Stimulated activated CD8-positive, alpha-beta memory T cell treated with anti-CD3 and anti-CD28 coated beads, Interleukin-15, amount 100 ng/mL, for 1 hour (primary cell): ENCODE measurements around the gene PIP5K1C.
A peak's percentile ranks its signal among the peaks of the same experiment; 100 is the strongest.
"Not testable (repeated sequence)": the region's sequence is repeated elsewhere in the genome, so short reads cannot be mapped to it uniquely, and the experiment has no call there.

ENCODE experiments used
- DNase-seq: peaks from one replicate; pipeline ENCODE4 v3.0.0-alpha.2; 2020; ENCODE audit warnings: low read depth

PIP5K1C gene

DNA sequence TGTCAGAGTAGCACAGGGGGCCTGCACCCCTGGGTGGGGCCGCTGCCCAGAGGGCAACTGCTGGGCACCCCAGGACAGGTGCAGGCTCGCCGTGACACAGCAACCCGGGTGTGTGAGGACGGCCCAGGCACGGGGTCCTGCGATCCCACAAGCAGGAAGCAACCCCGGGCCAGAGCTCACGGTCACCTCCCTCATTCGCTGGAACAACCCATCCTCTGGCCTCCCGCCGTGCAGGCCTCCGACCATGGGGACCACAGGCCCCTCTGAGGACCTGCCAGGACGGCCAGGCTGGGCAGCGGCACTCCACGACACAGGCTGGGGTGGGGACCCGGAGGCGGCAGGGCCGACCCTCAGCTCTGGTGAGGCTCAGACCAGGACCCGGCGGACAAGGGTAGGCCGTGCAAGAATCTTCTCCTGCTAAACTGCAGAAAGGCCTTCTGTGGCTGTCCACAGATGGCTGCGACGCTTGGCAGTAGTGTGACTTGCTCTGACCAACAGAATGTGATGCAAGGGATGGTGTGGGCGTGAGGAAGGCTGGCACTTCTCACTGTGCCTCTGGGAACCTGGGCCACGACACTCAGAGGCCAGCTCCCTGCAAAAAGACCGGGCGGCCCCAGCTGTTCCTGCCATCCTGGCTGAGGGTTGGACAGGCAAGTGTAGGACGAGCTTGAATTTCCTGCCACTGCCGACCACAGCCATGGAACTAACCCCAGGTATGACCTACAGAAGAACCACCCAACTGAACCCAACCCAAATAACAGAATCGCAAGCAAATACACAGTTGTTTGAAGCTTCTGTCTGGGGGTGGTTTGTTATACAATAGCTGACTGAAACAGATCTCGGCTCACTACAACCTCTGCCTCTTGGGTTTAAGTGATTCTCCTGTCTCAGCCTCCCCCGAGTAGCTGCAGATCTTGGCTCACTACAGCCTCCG, 26.5 kb downstream of the PIP5K1C start:
- DNase-seq, result no peak

DNA sequence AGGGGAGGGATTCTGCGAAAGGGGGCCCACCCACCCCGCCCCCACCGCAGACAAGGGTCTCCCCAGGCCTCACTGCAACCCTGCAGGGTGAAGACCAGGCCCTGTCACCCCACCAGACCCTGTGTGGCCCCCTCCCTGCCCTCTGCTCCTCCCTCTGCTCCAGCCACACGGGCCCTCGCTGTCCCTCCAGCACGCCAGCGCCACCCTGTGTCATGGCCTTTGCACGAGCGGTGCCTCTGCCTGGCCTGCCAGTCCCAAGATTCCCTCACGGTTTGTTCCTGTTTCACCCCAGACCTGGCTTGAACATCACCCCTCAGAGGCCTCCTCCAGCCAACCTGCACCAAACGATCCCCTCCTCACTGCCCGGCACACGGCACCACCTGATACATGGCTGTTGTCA, 27.3 kb downstream of the PIP5K1C start:
- no peak for DNase-seq

- no peak for DNase-seq
Measured at GRCh38 chr19:3672575-3672948, 27.7 kb downstream of the PIP5K1C start.

GRCh38 chr19:3671680-3672574, 28.3 kb downstream of the PIP5K1C start:
- no peak for DNase-seq

- DNase-seq, result peak; percentile 7
Measured at GRCh38 chr19:3670796-3671679, 29.2 kb downstream of the PIP5K1C start.

DNA sequence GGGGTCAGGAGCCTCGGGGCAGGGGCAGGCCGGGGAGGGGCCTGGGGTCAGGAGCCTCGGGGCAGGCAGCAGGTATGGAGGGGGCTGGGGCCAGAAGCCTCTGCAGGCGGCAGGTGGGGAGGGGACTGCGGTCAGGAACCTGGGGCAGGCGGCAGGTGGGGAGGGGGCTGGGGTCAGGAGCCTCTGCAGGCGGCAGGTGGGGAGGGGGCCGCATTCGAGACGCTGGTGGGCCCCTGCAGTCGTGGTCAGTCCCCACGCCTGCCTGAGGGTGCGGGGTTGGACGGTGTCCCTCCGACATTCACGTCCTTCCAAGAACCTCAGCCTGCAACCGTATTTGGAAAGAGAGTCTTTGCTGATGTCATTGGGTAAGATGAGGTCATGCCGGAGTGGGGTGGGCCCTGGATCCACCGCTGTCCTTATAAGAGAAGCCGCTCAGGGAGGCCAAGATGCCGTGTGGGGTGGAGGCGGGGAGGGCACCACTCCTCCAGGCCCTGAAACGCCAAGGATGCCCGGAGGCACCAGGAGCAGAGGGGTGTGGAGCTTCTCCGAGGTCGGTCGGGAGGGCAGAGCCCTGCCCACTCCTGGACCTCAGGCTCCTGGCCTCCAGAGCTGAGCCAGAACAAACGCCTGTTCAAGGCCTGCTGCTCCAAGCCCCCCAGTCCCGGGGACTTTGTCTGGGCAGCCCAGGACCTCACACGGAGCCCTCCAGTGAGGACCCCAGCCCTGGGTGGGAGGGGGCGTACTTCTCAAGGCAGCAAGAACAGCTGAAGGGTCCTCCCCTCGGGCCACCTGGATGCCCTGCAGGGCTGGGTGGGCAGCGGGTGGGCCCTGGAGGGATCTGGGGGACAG, 30.1 kb downstream of the PIP5K1C start:
- no peak for DNase-seq

DNA sequence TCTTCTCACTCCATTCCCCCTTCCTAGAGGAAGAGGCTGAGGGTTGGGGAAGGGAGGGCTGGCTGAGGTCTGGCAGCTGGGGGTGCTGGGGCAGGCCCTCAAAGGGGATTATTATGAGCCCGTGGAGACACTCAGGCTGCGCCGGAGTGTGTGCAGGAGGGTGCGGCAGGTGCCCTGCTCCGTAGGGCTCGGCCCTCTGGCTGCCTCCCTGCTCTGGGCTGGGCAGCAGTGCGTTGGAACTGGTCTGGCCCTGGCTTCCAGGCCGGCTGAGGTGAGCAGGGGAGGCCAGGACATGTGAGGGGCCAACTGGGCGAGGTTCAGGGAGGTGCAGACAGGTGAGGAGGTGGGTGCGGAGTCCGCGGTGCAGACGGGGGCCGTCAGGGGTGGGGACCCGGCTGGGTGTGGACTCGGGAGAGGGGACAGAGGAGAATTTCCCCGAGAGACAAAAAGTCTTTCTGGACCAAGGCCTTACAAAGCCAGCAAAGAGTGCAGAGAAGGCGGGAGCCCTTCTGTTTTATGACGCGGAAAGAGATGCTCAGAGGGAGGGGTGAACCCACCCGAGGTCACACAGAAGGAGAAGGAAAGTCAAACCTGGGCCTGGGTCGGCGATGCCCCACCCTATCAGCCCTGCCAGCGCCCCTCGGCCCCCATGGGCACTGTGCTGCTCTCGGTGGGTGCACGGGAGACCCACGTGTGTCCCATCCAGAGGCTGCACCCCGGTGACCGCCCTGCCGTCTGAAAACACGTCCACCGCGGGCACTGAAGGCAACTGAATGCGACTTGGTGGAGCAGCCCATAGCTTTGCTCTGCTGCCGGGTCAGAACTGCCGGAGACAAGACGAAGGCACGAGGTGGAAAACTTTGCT, 31.0 kb downstream of the PIP5K1C start:
- DNase-seq, result no peak

DNA sequence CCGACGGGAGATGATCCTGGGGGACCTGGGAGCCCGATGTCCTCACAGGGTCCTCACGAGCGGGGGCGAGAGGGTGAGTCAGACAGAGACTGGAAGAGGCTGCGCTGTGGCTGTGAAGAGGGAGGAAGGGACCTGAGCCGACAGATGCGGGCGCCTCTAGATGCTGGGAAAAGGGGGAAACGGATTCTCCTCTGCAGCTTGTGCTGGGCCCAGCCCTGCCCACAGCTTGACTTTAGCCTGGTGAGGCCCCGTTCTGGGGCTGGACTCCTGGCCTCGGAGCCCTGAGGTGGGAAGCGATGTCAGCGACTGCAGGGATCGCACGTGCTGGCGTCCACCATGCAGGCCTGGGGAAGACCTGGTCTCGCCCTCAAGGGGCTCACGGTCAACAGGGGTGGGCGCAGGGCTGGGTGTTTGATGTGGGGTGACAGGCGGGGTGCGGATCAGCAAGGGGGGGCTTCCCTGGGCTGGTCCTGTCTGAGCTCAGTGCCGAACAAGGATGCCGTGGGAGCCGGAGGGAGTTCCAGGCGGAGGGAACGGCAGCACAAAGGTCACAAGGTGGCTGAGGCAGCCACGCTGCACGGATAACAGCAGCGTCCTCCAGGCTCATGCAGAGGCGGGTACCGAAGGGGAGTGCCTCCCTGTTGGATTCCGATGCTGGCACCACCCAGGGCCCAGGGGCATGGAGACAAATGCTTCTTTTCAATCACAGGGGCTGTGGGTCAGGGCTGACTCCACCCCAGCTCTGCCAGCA, 31.8 kb downstream of the PIP5K1C start:
- no peak for DNase-seq

DNA sequence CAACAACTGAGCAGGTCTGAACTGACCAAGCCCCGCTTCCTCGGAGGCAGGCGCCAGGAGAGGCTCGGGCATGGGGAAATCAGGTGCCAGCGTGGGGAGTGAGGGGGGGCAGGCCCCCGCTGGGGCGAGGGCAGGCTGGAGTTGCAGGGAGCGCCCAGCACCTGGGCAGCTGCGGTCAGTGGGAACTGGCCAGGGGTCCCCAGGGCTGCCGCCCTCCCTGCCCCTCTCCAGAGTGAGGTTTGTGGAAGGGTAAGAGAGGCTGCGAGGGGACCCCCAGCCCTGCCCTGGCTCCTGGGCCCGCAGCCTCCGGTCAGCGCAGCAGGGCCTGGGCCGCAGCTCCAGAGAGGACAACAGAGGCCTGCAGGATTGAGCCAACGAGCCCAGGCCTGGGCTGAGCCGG, 32.5 kb downstream of the PIP5K1C start:
- no peak for DNase-seq

- no peak for DNase-seq
Measured at GRCh38 chr19:3667037-3667638, 33.1 kb downstream of the PIP5K1C start.

DNA sequence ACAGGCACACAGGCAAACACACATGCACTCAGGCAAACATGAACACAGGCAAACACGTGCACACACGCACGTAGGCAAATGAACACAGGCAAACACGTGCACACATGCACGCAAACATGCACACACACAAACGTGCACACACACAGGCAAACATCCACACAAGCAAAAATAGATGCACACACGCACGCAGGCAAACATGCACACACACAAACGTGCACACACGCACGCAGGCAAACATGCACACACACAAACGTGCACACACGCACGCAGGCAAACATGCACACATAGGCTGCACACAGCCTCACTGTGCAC, 33.8 kb downstream of the PIP5K1C start:
- not testable (repeated sequence) for DNase-seq

GRCh38 chr19:3665681-3666544, 34.4 kb downstream of the PIP5K1C start:
- peak; percentile 58 for DNase-seq

DNA sequence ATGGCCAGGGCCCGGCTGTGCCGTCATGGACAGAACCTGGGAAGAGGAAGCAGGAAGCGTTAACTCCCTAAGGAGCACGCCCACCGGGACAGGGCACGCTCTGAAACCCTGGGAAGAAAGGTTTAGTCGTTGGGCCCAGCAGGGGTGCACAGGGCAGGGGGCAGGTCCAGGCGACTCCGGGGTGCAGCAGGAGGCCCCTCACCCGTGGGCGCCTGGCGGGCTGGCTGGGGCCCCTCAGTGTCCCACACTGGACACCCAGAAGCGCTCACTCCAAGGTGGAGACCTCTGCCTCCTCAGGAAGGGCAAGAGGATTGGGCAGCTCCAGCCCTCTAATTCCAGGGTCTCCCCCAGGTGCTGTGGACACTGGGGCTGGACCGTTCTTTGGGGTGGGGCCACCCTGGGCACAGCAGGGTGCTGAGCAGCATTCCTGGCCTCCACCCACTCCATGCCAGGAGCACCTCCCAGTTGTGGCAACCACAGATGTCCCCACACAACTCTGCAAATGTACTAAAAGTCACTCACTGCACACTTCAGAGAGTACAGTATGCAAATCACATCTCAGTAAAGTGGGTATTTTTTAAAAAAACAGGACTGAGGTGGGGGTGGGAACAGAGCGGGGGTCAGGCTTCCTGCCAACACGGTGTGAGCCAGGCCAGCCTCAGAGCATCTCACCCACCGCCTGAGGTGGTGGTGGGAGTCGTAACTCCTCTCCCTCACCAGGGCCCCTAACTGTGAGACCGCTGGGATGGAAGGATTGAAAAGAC, 35.2 kb downstream of the PIP5K1C start:
- DNase-seq, result no peak

DNA sequence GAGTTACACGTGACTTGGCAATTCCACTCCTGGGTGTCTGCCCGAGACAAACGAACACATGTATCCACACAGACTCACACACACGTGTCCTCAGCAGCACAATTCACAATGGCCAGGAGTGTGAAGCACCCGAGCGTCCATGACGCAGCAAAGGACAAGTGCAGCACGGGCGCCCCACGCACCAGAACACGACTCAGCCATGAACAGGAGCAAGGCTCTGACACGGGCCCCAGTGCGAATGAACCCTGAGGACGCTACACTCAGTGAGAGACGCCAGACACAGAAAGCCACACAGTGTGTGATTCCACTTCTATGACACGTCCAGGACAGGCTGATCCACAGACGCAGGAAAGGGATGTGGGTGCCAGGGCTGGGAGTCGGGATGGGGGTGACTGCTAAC, 36.4 kb downstream of the PIP5K1C start:
- DNase-seq, result no peak

DNA sequence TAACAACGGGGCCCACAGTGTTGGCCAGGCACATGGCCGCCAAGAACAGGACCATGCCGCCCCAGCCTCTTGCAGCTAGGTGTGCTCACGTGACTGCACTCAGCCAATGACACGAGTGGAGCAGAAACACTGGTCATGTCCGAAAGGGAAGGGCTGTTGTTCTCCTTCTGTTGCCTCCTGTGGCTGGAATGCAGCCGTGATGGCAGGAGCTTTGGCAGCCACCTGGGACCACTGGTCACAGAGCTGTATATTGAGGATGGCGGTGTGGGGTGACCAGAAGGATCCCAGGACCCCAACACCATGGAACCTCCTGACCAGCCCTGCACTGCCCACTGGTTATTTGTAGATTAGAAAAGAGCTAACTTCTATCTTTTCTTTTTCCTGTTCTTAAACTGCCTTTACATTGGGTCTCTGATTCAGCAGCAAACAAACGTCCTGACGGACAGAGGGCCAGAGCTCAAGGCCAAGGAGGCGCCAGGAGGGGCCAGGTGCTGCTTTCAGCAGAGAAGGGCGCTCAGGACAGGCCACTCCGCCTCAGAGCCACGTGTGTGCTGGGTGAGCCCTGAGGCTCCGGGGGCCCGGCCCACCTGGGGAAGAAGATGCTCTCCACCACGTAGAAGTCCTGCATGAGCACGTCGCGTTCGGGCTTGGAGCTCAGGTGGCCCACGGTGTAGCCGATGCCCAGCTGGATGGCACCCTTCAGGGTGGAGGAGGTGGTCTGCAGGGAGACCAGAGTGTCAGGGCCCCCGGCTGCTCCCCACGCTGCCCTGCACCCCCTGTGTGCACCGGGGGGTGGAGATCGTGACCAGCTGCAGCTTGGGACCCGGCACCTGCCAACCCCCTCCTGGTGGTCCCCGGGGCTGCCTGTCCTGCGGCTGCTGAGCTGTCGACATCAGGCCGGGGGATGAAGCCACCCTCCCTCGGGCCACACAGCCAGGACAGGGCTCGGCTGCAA, 38.7 kb downstream of the PIP5K1C start:
- no peak for DNase-seq
